Breast epithelium (tissue), 4 donors: Measurements from ENCODE around the gene G6PC3. TPM values are rescaled to one million over a fixed set of nuclear protein-coding genes. Genes with fewer than 3 reads are reported as not detected.

ENCODE experiments used
- DNase-seq, 2 donors: peaks; one replicate each; pipeline ENCODE4 v3.0.0-alpha.2; 2019; ENCODE audit warnings: low spot score in 2 of 2
- H3K27ac ChIP-seq, 2 donors: fragments of 200-600 bp; sonication (generic) in 1 of 2; one replicate each; pipeline ENCODE4 v1.5.1; 2016 to 2019; ENCODE audit warnings: mild to moderate bottlenecking in 1 of 2
- H3K27me3 ChIP-seq, 2 donors: fragments of 200-600 bp; sonication (generic) in 1 of 2; one replicate each; pipeline versions ENCODE4 v1.5.1 to v1.6.0; 2017 to 2019; ENCODE audit warnings: control low read depth in 1 of 2, mild to moderate bottlenecking in 1 of 2
- H3K36me3 ChIP-seq: fragments of 200-600 bp; one replicate; pipeline ENCODE4 v1.5.1; 2019
- H3K4me1 ChIP-seq, 2 donors: fragments of 200-600 bp; sonication (generic); one replicate each; pipeline ENCODE4 v1.5.1; 2016 to 2019; ENCODE audit warnings: control low read depth in 1 of 2
- H3K4me3 ChIP-seq, 3 donors: fragments of 200-600 bp; sonication (generic); 1 replicate in 2 of 3; 2 replicates in 1 of 3; pipeline ENCODE4 v1.5.1; 2016 to 2019; ENCODE audit warnings: mild to moderate bottlenecking in 3 of 3, moderate library complexity in 2 of 3
- H3K9me3 ChIP-seq, 2 donors: fragments of 200-600 bp; sonication (generic) in 1 of 2; one replicate each; pipeline ENCODE4 v1.5.1; 2016 to 2019; ENCODE audit warnings: control low read depth in 1 of 2
- CTCF ChIP-seq, 3 donors: fragments of 450-650 bp; IDR thresholded peaks; one replicate each; pipeline ENCODE4 v1.5.1; 2016 to 2017; ENCODE audit warnings: antibody characterized with exemption in 3 of 3, mild to moderate bottlenecking in 3 of 3, moderate library complexity in 3 of 3
- POLR2A ChIP-seq: fragments of 450-650 bp; IDR thresholded peaks from one replicate; pipeline ENCODE4 v1.6.1; 2016; ENCODE audit warnings: antibody characterized with exemption, mild to moderate bottlenecking, moderate library complexity
- POLR2AphosphoS5 ChIP-seq, 3 donors: sonication (generic); formaldehyde crosslinking; IDR thresholded peaks; one replicate each; pipeline ENCODE4 v1.6.1; 2017; ENCODE audit warnings: antibody characterized with exemption in 3 of 3
- intact Hi-C: fragments of 100-400 bp; cut with DNase I; formaldehyde crosslinking; loops from one replicate; pipeline ENCODE4 v1.15.1; 2023; ENCODE audit warnings: low total_unique reads
- total RNA-seq, 3 donors: library from RNA; depleted of rRNA; stranded (reverse); fragments of >200 nt; gene quantifications; one replicate each; pipeline ENCODE4 v1.1.0, GENCODE V29; 2016

Gene G6PC3
- total RNA-seq, 3 donors from 2014 or later = 34.7 to 39.8 (median 35.4) TPM

DNA sequence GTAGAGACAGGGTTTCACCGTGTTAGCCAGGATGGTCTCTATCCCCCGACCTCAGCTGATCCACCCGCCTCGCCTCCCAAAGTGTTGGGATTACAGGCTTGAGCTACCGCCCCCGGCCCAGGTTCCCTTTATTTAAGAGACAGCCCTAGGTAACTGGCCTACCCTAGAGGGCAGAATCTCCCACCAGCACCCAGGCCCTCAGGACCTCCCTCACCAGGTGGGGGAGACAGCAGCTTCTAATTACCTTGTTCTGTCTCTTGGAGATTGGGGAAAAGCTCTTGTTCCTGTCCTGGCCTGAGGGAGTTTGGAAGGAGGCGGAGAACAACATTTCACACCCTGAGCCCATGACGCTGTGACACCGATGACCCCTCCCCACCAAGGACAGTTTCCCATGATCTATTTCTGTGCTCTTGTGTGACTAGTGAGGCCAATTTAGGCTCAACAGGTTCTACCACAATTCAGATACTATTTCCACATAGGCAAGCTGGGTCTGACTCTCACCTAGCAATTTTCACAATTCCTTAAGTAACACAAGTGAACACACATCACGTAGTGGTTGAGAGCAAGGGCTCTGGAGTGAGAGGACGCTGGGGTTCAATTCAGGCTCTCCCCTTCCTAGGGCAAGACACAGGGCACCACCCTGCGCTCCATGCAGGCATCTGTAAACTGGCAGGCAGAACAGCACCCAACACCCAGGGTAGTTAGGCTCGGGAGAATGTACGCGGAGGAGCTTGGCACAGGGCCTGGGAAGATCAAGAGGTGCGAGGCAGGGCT is 32.5 kb downstream of the G6PC3 start:
- peak in 1 of 2 donors; percentile 46 for DNase-seq
- Histone ChIP-seq H3K4me1 (peaks cover 0 to 7% of the 10 kb centered on the region in 2 donors), H3K4me3 (no peak overlapping the region), H3K27ac (peak overlapping the region; percentile 78 to 86), H3K9me3 (no peaks in the 10 kb centered on the region), H3K36me3 (no peaks in the 10 kb centered on the region), H3K27me3 (no peaks in the 10 kb centered on the region)
- intact Hi-C loops = no loop called here
- TF ChIP-seq POLR2AphosphoS5 (IDR thresholded peaks at IDR 0.05) (peak in 1 of 3 donors; percentile 48), POLR2A (no peak)

GRCh38 chr17:44105483-44105882 is 34.9 kb downstream of the G6PC3 start:
- no peak for DNase-seq
- TF ChIP-seq POLR2AphosphoS5 (IDR thresholded peaks at IDR 0.05) (no peak), CTCF (IDR thresholded peaks at IDR 0.05) (no peak), POLR2A (no peak)
- no peaks in the 10 kb centered on the region for H3K36me3 ChIP-seq
- H3K27ac ChIP-seq = no peak overlapping the region
- intact Hi-C loops = no loop called here
- H3K9me3 ChIP-seq = no peaks in the 10 kb centered on the region
- H3K27me3 ChIP-seq = no peaks in the 10 kb centered on the region
- H3K4me1 ChIP-seq = peaks cover 13 to 25% of the 10 kb centered on the region in 2 donors
- no peak overlapping the region for H3K4me3 ChIP-seq

DNA sequence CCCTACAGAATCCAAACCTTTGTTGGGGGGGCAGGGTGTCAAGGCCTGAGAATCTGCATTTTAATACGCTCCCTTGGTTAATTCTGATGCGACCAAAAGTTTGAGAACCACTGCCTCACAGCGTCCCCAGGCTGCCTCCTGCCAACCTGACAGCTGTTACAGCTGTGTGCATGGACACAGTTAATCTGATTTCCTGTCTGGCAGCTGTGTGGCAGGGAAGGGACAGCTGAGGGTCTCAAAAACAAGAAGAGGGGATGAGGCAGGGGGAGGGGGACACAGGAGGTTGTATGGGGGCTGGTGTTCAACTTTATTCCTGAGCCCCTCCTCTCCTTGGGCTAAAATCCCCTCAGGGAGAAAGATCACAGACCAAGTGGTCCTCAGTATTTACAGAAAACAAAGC is 35.4 kb downstream of the G6PC3 start:
- Histone ChIP-seq H3K4me1 (peaks cover 18 to 29% of the 10 kb centered on the region in 2 donors), H3K27ac (peak overlapping the region in 1 of 2 donors; percentile 2), H3K27me3 (no peaks in the 10 kb centered on the region), H3K4me3 (no peak overlapping the region), H3K9me3 (no peaks in the 10 kb centered on the region), H3K36me3 (no peaks in the 10 kb centered on the region)
- TF ChIP-seq POLR2A (no peak), CTCF (IDR thresholded peaks at IDR 0.05) (no peak), POLR2AphosphoS5 (IDR thresholded peaks at IDR 0.05) (no peak)
- intact Hi-C loops = no loop called here
- no peak for DNase-seq

DNA sequence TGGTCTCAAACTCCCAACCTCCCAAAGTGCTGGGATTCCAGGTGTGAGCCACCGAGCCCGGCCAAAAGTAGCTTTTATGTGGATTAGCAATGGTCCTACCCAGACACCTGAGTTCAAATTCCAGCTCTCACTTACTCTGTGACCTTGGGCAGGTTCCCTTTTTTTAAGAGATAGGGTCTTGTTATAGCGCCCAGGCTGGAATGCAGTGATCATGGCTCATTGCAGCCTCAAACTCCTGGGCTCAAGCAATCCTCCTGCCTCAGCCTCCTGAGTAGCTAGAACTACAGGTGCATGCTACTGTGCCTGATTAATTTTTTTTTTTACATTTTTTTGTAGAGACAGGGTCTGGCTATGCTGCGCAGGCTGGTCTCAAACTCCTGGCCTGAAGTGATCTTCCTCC is 36.3 kb downstream of the G6PC3 start:
- Histone ChIP-seq H3K9me3 (no peaks in the 10 kb centered on the region), H3K27me3 (no peaks in the 10 kb centered on the region), H3K4me3 (no peak overlapping the region), H3K27ac (no peak overlapping the region), H3K4me1 (peaks cover 22 to 35% of the 10 kb centered on the region in 2 donors), H3K36me3 (no peaks in the 10 kb centered on the region)
- TF ChIP-seq POLR2A (no peak), CTCF (IDR thresholded peaks at IDR 0.05) (no peak), POLR2AphosphoS5 (IDR thresholded peaks at IDR 0.05) (no peak)
- intact Hi-C loops = no loop called here
- DNase-seq = no peak

- intact Hi-C loops = no loop called here
- H3K36me3 ChIP-seq = no peaks in the 10 kb centered on the region
- peaks cover 22 to 51% of the 10 kb centered on the region in 2 donors for H3K4me1 ChIP-seq
- H3K4me3 ChIP-seq = no peak overlapping the region
- no peaks in the 10 kb centered on the region for H3K27me3 ChIP-seq
- peak; percentile 68 to 70 for DNase-seq
- peak overlapping the region; percentile 82 to 89 for H3K27ac ChIP-seq
- H3K9me3 ChIP-seq = no peaks in the 10 kb centered on the region
- TF ChIP-seq POLR2A = no peak
- no peak for TF ChIP-seq CTCF (IDR thresholded peaks at IDR 0.05)
- no peak for TF ChIP-seq POLR2AphosphoS5 (IDR thresholded peaks at IDR 0.05)
These were observed 38.1 kb downstream of the G6PC3 start for GRCh38 chr17:44108440-44109311.
